AG04450 (cell line): ENCODE data around the gene BCL2L12. TPM values are rescaled to one million over a fixed set of nuclear protein-coding genes. Genes with fewer than 3 reads are reported as not detected.

Source experiments
- CTCF ChIA-PET: fragments of 300-600, 350-600 bp; formaldehyde crosslinking; extraction: SDS; loops from one replicate; lab custom pipeline; 2022; ENCODE audit warnings: antibody characterized with exemption, inconsistent platforms; lab: Charles Lee
- POLR2A ChIA-PET: fragments of 350-600 bp; formaldehyde crosslinking; extraction: SDS; loops from one replicate; lab custom pipeline; 2021; ENCODE audit warnings: antibody characterized with exemption, inconsistent platforms; lab: Yijun Ruan, JAX
- DNase-seq: peaks from one replicate; pipeline ENCODE4 v3.0.0-alpha.2; 2011; ENCODE audit warnings: low read depth, low spot score
- H3K27ac ChIP-seq: one replicate; pipeline ENCODE4 v1.5.1; 2012; ENCODE audit warnings: low read depth, low read length, control low read depth
- H3K27me3 ChIP-seq: one replicate; pipeline ENCODE4 v1.6.0; 2012; ENCODE audit warnings: low read length; ENCODE audit not compliant: control insufficient read depth, insufficient read depth
- H3K4me3 ChIP-seq: 2 replicates; pipeline ENCODE4 v1.5.1; 2011; ENCODE audit warnings: mild to moderate bottlenecking, low read depth, low read length, control low read depth
- H3K9me3 ChIP-seq: 2 replicates; pipeline ENCODE4 v1.5.1; 2012; ENCODE audit warnings: low read length; ENCODE audit not compliant: control insufficient read depth, insufficient read depth
- CTCF ChIP-seq: IDR thresholded peaks from 2 replicates; pipeline ENCODE4 v1.5.1; 2011; ENCODE audit warnings: low read depth, low read length, control low read depth, inconsistent platforms
- polyA plus RNA-seq: library from polyadenylated mRNA; depleted of rRNA; stranded (reverse); fragments of >200 nt; gene quantifications from 2 replicates; pipeline ENCODE4 v1.2.3, GENCODE V29; 2011

The BCL2L12 gene
- polyA plus RNA-seq, 1 experiment = 8.8 TPM

GRCh38 chr19:49658139-49658517 lies 7.6 kb upstream of the BCL2L12 start:
- Histone ChIP-seq H3K4me3 (no peak overlapping the region), H3K27me3 (no peaks in the 10 kb centered on the region), H3K9me3 (no peaks in the 10 kb centered on the region), H3K27ac (no peak overlapping the region)
- no peak for TF ChIP-seq CTCF
- ChIA-PET CTCF (no interaction called here), POLR2A (no interaction called here)
- DNase-seq = no peak

- no peak for DNase-seq
- Histone ChIP-seq H3K9me3 (no peaks in the 10 kb centered on the region), H3K27me3 (no peaks in the 10 kb centered on the region), H3K4me3 (no peak overlapping the region), H3K27ac (no peak overlapping the region)
- TF ChIP-seq CTCF = no peak
- ChIA-PET CTCF (no interaction called here), POLR2A (no interaction called here)
These were observed 6.9 kb upstream of the BCL2L12 start for GRCh38 chr19:49658566-49659442.

GRCh38 chr19:49660338-49660961 lies 5.3 kb upstream of the BCL2L12 start:
- H3K9me3 ChIP-seq = no peaks in the 10 kb centered on the region; the same call in 1 of the 2 replicates
- ChIA-PET CTCF (interaction anchor here (0.6 to 2.0 kb wide), 2 partner anchors 12 to 67 kb away, joined by 3 to 8 read pairs; no protein-coding TSS in a partner anchor), POLR2A (interaction anchor here (0.7 to 1.5 kb wide), 2 partner anchors 16 to 175 kb away, joined by 4 read pairs; partner anchors contain the start of gene PRMT1)
- no peaks in the 10 kb centered on the region for H3K27me3 ChIP-seq
- DNase-seq = no peak
- H3K27ac ChIP-seq = no peak overlapping the region
- H3K4me3 ChIP-seq = no peak overlapping the region
- TF ChIP-seq CTCF = no peak

GRCh38 chr19:49662011-49662410 lies 3.7 kb upstream of the BCL2L12 start:
- ChIA-PET POLR2A (interaction anchor here (1.5 kb wide), 1 partner anchor 15 kb away, joined by 4 read pairs; the partner anchor contains the start of gene PRMT1), CTCF (interaction anchor here (2.0 kb wide), 1 partner anchor 10 kb away, joined by 8 read pairs; no protein-coding TSS in a partner anchor)
- Histone ChIP-seq H3K9me3 (no peaks in the 10 kb centered on the region; the same call in 1 of the 2 replicates), H3K27me3 (no peaks in the 10 kb centered on the region), H3K4me3 (no peak overlapping the region), H3K27ac (no peak overlapping the region)
- TF ChIP-seq CTCF = no peak
- DNase-seq = no peak
